ENCODE measurements around the gene FSD1L.

Gene FSD1L

DNA sequence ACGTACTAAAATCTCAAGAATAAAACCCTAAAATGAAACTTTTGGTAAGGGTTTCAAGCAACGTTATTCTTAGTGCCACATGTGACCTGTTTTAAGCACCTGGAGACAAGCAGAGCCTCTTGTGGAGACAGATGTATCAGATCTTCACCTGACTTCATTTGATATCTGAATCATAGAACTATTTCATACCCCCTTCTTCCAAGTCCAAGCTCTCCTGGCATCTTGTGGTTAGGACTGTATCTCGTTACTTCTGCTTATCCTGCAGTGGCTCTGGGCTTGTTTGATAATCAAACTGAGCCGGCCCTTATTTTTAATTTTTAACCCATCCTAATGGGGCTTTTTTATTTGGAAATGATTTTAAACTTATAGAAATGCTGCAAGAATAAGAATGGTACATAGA, 11.1 kb upstream of the FSD1L start:
- DNase-seq: peak; percentile 11

DNA sequence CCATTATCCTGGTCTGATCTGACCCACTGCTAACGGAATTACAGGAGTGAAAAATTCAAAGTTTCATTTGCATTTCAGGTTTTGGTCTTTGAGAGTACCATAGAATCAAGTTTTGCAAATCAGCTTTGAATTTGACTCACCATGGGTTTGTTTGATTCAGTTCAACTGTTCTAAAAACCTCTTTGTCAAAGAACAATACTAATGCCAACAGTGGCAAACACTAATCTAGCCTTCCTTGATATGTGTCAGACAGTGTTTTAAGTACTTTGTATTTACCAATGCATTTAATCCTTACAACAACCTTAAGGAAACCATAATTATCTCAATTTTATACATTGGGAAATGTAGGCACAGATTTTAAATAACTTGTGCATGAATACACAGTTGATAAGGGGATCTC, 10.1 kb upstream of the FSD1L start:
- DNase-seq: peak; percentile 18

- DNase-seq: peak; percentile 87
Observed at GRCh38 chr9:105438141-105438806, 9.6 kb upstream of the FSD1L start.

DNA sequence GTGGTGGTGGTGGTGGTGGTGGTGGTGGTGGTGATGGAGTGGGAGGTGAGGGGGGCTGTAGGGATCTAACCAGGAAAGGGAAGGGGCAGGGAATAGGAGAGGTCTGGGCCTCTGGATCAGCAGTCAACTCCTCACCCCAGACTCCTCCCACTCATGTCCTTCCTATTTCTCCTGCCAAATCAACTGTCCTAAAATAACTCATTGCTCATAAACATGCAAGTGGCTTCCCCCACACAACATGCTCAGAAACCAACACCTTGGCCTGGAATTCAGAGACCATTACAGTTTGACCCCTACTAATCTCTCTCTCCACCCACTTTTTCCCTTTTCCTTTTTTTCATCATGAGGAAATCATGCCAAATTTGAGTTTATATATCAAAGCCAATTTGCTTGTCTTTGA, 8.4 kb upstream of the FSD1L start:
- no peak for DNase-seq

GRCh38 chr9:105441616-105442160, 6.1 kb upstream of the FSD1L start:
- no peak for DNase-seq

DNA sequence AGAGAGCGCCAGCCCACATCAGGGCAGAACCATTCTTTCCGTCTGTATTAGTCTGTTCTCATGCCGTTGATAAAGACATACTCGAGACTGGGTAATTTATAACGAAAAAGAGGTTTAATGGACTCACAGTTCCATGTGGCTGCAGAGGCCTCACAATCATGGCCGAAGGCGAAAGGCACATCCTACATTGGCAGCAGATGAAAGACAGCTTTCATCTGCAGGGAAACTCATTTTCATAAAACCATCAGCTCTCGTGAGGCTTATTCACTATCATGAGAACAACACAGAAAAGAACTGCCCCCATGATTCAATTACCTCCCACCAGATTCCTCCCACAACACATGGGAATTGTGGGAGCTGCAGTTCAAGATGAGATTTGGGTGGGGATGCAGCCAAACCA, 4.7 kb upstream of the FSD1L start:
- no peak for DNase-seq

- peak; percentile 79 for DNase-seq
Observed at GRCh38 chr9:105444130-105444529, 3.7 kb upstream of the FSD1L start.

DNA sequence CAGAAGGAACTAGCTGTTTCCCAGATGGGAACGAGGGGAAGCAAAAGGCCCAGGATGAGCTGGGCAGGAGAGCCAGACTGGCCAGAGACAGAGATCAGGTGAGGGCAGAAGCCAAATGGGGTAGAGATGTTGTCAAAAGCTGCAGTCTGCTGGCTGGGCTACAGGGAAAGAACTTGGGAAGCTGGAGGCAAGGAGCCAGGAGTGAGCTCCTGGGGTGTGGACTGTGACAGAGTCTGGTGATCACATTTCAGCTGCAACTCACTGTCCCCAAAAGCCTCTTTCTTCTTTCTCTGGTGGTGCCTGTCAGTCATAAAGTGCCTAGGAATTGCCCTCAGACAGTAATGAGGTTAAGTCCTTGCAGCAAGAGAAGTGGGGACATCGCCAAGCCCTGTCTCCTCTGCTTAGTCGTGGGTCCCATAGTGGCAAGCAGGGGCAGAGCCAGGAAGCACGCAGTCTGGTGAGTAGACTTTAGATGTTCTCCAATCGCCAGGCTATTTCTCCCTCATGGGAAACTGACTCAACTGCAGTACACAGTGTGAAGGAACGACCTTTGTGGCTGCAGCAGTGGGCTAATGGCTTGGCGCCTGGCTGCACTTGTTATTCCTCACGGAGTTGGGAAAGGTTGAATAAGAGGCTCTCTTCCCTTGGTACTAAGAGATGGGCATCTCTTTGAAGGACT, 2.5 kb upstream of the FSD1L start:
- DNase-seq: no peak

DNA sequence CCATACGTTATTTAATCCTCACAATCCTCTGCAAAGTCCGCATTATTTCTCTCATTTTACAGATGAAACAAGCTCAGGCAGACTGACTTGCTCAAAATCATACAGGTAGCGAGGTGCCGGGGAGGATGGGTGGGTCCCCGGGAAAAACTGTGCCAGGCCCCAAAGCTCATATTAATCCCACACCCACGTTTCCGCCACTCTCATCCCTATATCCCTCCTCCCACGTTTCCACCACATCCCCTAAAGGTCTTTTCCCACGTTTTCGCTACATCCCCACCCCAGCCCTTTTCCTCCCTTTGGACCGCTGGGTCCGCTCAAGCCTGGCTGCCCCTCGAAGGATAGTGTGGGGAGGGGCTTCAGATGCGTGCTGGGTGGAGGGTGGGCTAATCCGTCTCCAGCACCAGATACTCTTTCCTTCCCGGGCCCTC, 434 bp upstream of the FSD1L start:
- no peak for DNase-seq

GRCh38 chr9:105449081-105449480, 1.2 kb downstream of the FSD1L start:
- no peak for DNase-seq

GRCh38 chr9:105452185-105452584, 4.4 kb downstream of the FSD1L start:
- DNase-seq: no peak

DNA sequence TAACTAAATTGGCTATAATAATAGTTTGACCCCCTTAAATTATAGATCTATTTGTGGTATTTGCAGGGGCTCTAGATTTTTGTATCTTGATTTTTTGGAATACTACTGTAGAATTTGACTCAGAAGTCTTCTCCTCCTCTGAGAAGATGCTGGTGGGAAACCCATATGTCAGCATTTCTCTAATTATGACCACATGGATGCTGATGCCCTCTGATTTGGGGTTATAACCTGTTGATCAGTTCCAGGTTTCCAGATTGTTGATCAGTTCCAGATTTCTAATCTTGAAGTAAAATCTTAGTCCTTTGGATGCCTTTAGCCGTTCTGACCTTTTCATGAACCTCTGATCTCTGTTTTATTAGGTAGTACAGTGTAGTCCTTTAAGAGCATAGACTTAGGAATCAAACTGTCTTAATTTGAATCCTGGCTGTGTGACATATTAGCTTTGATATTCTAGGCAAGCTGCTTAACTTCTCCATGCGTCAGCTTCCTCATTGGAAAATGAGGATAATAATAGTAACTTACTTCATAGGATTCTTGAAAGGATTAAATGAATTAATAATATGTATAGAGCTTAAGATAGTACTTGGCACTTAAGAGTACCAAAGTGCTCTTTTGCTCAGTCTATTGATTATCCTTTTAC, 8.1 kb downstream of the FSD1L start:
- no peak for DNase-seq

GRCh38 chr9:105457560-105458294, 9.9 kb downstream of the FSD1L start:
- no peak for DNase-seq

DNA sequence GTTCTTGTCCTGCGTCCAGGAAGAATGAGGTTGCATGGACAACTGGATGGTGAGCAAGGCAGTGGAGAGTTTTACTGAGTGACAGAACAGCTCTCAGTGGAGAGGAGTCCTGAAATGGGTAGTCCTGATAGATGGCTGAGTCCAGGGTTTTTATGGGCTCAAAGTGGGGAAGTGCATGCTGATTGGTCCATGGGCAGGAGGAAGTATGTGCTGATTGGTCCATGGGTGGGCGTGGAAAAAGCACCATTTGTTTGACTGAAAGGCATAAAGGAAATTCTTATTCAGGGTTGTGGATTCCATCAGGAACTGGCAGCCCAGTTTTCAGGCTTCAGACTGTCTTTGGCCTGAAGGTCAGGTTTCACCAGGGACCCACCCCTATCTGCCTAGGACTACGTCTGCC, 10.6 kb downstream of the FSD1L start:
- no peak for DNase-seq

GRCh38 chr9:105459336-105459735, 11.5 kb downstream of the FSD1L start:
- peak; percentile 56 for DNase-seq

DNA sequence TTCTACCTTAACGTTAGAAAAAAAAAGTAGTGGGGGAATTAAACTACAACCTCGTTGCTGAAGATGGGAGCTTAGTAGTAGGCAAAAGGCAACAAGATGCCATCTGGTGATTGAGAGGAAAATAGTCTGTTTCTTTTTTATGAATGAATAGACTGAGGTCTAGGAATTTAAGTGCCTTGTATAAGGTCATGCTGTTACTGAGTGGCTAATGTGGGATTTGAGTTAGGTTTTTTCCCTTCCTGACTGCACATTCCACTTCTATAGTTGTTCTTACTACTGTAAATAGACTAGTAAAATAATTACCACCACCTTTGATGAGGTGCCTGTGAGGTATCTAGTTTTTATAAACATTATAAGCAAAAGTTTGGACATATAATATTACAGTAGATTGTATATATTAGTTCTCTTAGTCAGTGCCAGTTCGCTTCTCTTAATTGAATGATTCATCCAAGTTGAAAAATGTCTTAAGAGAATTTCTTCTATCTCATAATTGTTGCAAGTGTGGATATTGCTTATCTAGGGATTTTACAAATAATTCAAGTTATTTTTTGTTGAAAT, 19.1 kb downstream of the FSD1L start:
- DNase-seq: no peak

DNA sequence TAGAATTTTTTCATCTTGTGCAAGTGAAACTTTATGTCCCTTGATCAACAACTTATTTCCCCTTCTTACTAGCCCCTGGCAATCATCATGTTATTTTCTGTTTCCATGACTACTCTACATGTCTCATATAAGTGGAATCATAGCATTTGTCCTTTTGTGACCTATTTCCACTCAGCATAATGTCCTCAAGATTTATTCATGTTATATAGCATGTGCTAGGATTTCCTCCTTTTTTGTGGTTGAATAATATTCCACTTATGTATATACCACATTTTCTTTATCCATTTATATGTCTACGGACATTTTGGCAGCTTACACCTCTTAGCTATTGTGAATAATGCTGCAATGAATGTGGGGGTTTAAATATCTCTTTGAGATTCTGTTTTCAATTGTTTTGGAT, 21.0 kb downstream of the FSD1L start:
- no peak for DNase-seq

GRCh38 chr9:105473221-105473620, 25.4 kb downstream of the FSD1L start:
- no peak for DNase-seq

- peak; percentile 38 for DNase-seq
Observed at GRCh38 chr9:105475302-105475701, 27.5 kb downstream of the FSD1L start.

GRCh38 chr9:105479846-105480245, 32.0 kb downstream of the FSD1L start:
- no peak for DNase-seq

DNA sequence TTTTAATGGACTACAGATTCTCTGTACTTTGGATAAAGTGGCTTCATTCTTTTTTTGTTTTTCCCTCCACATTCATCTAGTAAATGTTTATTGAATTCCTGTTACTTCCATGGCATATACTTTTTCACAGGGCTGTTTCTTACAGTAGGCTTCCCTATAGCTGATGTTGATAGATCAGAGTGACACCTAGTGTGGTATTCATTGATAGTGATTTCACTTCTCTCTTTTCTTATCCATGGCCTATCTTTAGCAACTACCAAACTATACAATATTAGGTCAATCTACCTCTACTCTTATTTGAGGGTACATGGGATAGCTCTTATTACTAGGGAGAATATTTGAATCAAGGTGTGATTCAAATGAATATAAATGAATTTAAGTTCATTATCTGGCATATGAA, 35.8 kb downstream of the FSD1L start:
- no peak for DNase-seq

- no peak for DNase-seq
Observed at GRCh38 chr9:105484226-105484625, 36.4 kb downstream of the FSD1L start.

DNA sequence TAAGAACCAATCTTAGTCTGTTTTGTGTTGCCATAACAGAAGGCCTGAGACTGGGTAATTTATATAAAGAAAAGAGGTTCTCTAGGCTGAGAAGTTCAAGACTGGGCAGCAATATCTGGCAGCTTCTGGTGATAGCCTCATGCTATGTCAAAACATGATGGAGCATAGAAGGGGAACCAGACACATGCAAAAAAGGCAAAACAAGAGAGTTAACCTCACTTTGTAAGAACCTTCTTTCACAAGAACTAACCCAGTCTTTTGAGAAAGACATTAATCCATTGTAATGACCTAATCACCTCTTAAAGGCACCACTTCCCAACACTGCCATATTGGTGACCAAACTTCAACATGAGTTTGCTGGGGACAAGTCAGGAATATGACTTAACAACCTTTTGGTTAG, 37.3 kb downstream of the FSD1L start:
- no peak for DNase-seq

All from NCI-H82 (cell line).